Fibroblast of upper back skin (primary cell): ENCODE measurements around the gene ODC1.
A peak's percentile ranks its signal among the peaks of the same experiment; 100 is the strongest.

Experiments
- DNase-seq: peaks from one replicate; pipeline ENCODE4 v3.0.0-alpha.2; 2013

ODC1 gene

GRCh38 chr2:10433264-10433946, 14.7 kb downstream of the ODC1 start:
- no peak for DNase-seq

GRCh38 chr2:10432311-10433181, 15.6 kb downstream of the ODC1 start:
- no peak for DNase-seq

GRCh38 chr2:10431797-10432196, 16.3 kb downstream of the ODC1 start:
- no peak for DNase-seq

- DNase-seq: no peak
These were observed 17.1 kb downstream of the ODC1 start for GRCh38 chr2:10430886-10431622.

GRCh38 chr2:10428924-10429323, 19.2 kb downstream of the ODC1 start:
- no peak for DNase-seq

GRCh38 chr2:10428355-10428754, 19.8 kb downstream of the ODC1 start:
- DNase-seq: no peak

- DNase-seq: no peak
These were observed 20.5 kb downstream of the ODC1 start for GRCh38 chr2:10427618-10427949.

- DNase-seq: no peak
These were observed 21.2 kb downstream of the ODC1 start for GRCh38 chr2:10426726-10427617.

GRCh38 chr2:10425699-10426098, 22.4 kb downstream of the ODC1 start:
- DNase-seq: no peak

GRCh38 chr2:10424916-10425505, 23.1 kb downstream of the ODC1 start:
- DNase-seq: no peak

- peak; percentile 91 for DNase-seq
These were observed 24.1 kb downstream of the ODC1 start for GRCh38 chr2:10424051-10424450.

GRCh38 chr2:10423400-10423774, 24.7 kb downstream of the ODC1 start:
- no peak for DNase-seq

GRCh38 chr2:10422732-10423399, 25.3 kb downstream of the ODC1 start:
- DNase-seq: no peak

GRCh38 chr2:10422251-10422650, 25.9 kb downstream of the ODC1 start:
- no peak for DNase-seq

- no peak for DNase-seq
These were observed 28.4 kb downstream of the ODC1 start for GRCh38 chr2:10419553-10420257.

- DNase-seq: no peak
These were observed 30.4 kb downstream of the ODC1 start for GRCh38 chr2:10417551-10418335.

- no peak for DNase-seq
These were observed 32.5 kb downstream of the ODC1 start for GRCh38 chr2:10415640-10416039.

GRCh38 chr2:10415048-10415447, 33.1 kb downstream of the ODC1 start:
- no peak for DNase-seq

GRCh38 chr2:10414591-10414990, 33.5 kb downstream of the ODC1 start:
- DNase-seq: peak; percentile 23

GRCh38 chr2:10413991-10414451, 34.1 kb downstream of the ODC1 start:
- DNase-seq: peak; percentile 34
